PC-9 (cell line): ENCODE data around the gene PRR5. TPM values are rescaled to one million over a fixed set of nuclear protein-coding genes. Genes with fewer than 3 reads are reported as not detected.
A peak's percentile ranks its signal among the peaks of the same experiment; 100 is the strongest.

Source experiments
- BruUV-seq: library from RNA; stranded (reverse); fragments of 400-500 nt; replicated peaks from 2 replicates; lab custom pipeline; 2021; lab: Mats Ljungman, UMichigan
- CTCF ChIA-PET: fragments of 300-600 bp; sonication (Branson Sonifier 250); formaldehyde crosslinking; loops from one replicate; lab custom pipeline; 2022; ENCODE audit warnings: antibody characterized with exemption; lab: Charles Lee
- POLR2A ChIA-PET: fragments of 300-600 bp; sonication (Branson Sonifier 250); formaldehyde crosslinking; loops from one replicate; lab custom pipeline; 2022; ENCODE audit warnings: antibody characterized with exemption; ENCODE audit not compliant: unreplicated experiment; lab: Charles Lee
- DNase-seq, 2 experiments: peaks; one replicate each; pipeline versions ENCODE4 v3.0.0 to v3.0.0-alpha.2; 2015 to 2022; ENCODE audit warnings: mixed read lengths in 1 of 2
- H2AFZ ChIP-seq: fragments of 200-600 bp; sonication (generic); 2 replicates; pipeline ENCODE4 v1.8.1; 2017; ENCODE audit warnings: antibody characterized with exemption
- H3F3A ChIP-seq: fragments of 200-600 bp; sonication (generic); 2 replicates; pipeline ENCODE4 v1.8.1; 2017; ENCODE audit warnings: antibody characterized with exemption, mild to moderate bottlenecking, low read depth; ENCODE audit not compliant: insufficient read depth
- H3K27ac ChIP-seq: fragments of 200-600 bp; sonication (generic); 2 replicates; pipeline ENCODE4 v1.6.1; 2016; ENCODE audit warnings: mixed run types
- H3K27me3 ChIP-seq: fragments of 200-600 bp; sonication (generic); 2 replicates; pipeline ENCODE4 v1.6.1; 2016; ENCODE audit warnings: low read depth, mixed run types; ENCODE audit not compliant: insufficient read depth
- H3K36me3 ChIP-seq: fragments of 200-600 bp; sonication (generic); 2 replicates; pipeline ENCODE4 v1.6.1; 2016; ENCODE audit warnings: low read depth, mixed run types
- H3K4me1 ChIP-seq: fragments of 200-600 bp; sonication (generic); replicated peaks from 2 replicates; pipeline ENCODE4 v1.6.1; 2016; ENCODE audit warnings: mixed run types; ENCODE audit not compliant: insufficient read depth
- H3K4me2 ChIP-seq: fragments of 200-600 bp; sonication (generic); 2 replicates; pipeline ENCODE4 v1.6.1; 2017; ENCODE audit warnings: mixed run types
- H3K4me3 ChIP-seq: fragments of 200-600 bp; sonication (generic); 2 replicates; pipeline ENCODE4 v1.6.1; 2016; ENCODE audit warnings: mixed run types
- H3K79me2 ChIP-seq: fragments of 200-600 bp; sonication (generic); 2 replicates; pipeline ENCODE4 v1.6.1; 2017; ENCODE audit warnings: low read depth, mixed run types
- H3K9me2 ChIP-seq: fragments of 200-600 bp; sonication (generic); 2 replicates; pipeline ENCODE4 v1.8.1; 2017; ENCODE audit warnings: mild to moderate bottlenecking; ENCODE audit not compliant: insufficient read depth
- H3K9me3 ChIP-seq: fragments of 200-600 bp; sonication (generic); 2 replicates; pipeline ENCODE4 v1.8.1; 2016; ENCODE audit warnings: low read depth; ENCODE audit not compliant: insufficient read depth
- H4K20me1 ChIP-seq: fragments of 200-600 bp; sonication (generic); 2 replicates; pipeline ENCODE4 v1.8.1; 2017; ENCODE audit not compliant: insufficient read depth
- EZH2 ChIP-seq: fragments of 200-600 bp; sonication (generic); IDR thresholded peaks from 2 replicates; pipeline ENCODE4 v1.8.0; 2017; ENCODE audit warnings: antibody characterized with exemption, low read depth
- intact Hi-C: fragments of 100-400 bp; cut with micrococcal nuclease; formaldehyde crosslinking; loops from one replicate; pipeline ENCODE4 v1.10.0; 2022; ENCODE audit not compliant: unreplicated experiment
- total RNA-seq: library from RNA; stranded (reverse); gene quantifications from 2 replicates; pipeline ENCODE4 v1.2.3, GENCODE V29; 2021
- TF ChIP-seq, protein P1 (sequence below): fragments of 200-600 bp; sonication (generic); conservative IDR thresholded peaks from 2 replicates; pipeline ENCODE4 v1.6.1; 2017; ENCODE audit warnings: mixed run types, antibody characterized with exemption, mild to moderate bottlenecking, moderate library complexity

The PRR5 gene
- total RNA-seq, 1 experiment from 2014 or later, result 22.1 TPM

DNA sequence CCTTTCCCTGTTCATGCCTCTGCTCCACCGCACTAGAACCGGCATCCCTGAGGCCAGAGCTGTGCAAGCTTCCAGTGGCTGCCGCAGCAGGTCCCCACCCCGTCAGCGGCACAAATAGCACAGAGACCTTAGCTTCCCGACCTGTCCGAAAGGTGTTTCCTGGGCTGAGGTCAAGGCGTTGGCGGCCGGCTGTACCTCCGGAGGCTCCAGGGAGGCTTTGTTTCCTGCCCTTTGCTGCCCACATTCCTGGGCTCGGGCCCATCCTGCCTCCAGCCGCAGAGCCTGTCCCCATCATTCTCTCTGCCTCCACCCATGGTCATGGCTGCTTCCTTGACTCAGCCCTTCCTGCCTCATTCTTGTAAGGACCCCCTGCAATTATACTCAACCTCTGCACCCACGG, 81.6 kb downstream of the PRR5 start:
- TF ChIP-seq, protein P1, sequence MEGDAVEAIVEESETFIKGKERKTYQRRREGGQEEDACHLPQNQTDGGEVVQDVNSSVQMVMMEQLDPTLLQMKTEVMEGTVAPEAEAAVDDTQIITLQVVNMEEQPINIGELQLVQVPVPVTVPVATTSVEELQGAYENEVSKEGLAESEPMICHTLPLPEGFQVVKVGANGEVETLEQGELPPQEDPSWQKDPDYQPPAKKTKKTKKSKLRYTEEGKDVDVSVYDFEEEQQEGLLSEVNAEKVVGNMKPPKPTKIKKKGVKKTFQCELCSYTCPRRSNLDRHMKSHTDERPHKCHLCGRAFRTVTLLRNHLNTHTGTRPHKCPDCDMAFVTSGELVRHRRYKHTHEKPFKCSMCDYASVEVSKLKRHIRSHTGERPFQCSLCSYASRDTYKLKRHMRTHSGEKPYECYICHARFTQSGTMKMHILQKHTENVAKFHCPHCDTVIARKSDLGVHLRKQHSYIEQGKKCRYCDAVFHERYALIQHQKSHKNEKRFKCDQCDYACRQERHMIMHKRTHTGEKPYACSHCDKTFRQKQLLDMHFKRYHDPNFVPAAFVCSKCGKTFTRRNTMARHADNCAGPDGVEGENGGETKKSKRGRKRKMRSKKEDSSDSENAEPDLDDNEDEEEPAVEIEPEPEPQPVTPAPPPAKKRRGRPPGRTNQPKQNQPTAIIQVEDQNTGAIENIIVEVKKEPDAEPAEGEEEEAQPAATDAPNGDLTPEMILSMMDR, result no peak
- no peak for TF ChIP-seq EZH2
- intact Hi-C loops, result loop anchor here (5.0 kb wide), 1 partner anchor 46 kb away; no protein-coding TSS in a partner anchor
- Histone ChIP-seq H2AFZ (no peak overlapping the region), H3K27ac (no peak overlapping the region), H3K36me3 (peaks cover 7% of the 10 kb centered on the region; the same call in 1 of the 2 replicates), H3K4me1 (no peaks in the 10 kb centered on the region), H3K9me3 (no peaks in the 10 kb centered on the region), H3K4me2 (no peak overlapping the region), H3K79me2 (peaks cover 8% of the 10 kb centered on the region; the same call in 1 of the 2 replicates), H3F3A (peaks cover 3% of the 10 kb centered on the region; the same call in 1 of the 2 replicates), H3K9me2 (no peaks in the 10 kb centered on the region), H3K4me3 (no peak overlapping the region), H4K20me1 (peaks cover 48% of the 10 kb centered on the region), H3K27me3 (no peaks in the 10 kb centered on the region)
- BruUV-seq, result no TSS peak
- peak in 1 of 2 experiments; percentile 62 for DNase-seq
- ChIA-PET CTCF (interaction anchor here (0.6 to 0.7 kb wide), 2 partner anchors 14 to 21 kb away, joined by 3 to 8 read pairs; no protein-coding TSS in a partner anchor), POLR2A (no interaction called here)

DNA sequence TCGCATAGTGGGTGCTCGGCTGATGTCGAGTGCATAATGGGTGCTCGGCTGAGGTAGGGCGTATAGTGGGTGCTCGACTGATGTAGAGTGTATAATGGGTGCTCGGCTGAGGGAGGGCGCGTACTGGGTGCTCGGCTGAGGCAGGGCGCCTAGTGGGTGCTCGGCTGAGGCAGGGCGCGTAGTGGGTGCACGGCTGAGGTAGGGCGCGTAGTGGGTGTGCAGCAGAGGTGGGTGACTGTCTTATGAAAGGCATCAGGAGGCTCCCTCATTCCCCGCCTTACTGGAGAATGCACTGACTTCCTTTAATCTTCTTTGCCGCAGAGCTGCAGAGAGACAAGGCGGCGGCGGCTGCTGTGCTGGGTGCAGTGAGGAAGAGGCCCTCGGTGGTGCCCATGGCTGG, 84.1 kb downstream of the PRR5 start:
- Histone ChIP-seq H3K27ac (no peak overlapping the region), H3K79me2 (0 out of 2 replicates have a peak, but pooled peaks cover 4% of the 10 kb centered on the region), H3K27me3 (no peaks in the 10 kb centered on the region), H3K36me3 (peaks cover 7% of the 10 kb centered on the region; the same call in 1 of the 2 replicates), H2AFZ (no peak overlapping the region), H3K9me2 (no peaks in the 10 kb centered on the region), H3F3A (peaks cover 3% of the 10 kb centered on the region; the same call in 1 of the 2 replicates), H3K4me2 (no peak overlapping the region), H4K20me1 (peaks cover 39% of the 10 kb centered on the region), H3K4me3 (no peak overlapping the region), H3K4me1 (no peaks in the 10 kb centered on the region), H3K9me3 (no peaks in the 10 kb centered on the region)
- intact Hi-C loops, result no loop called here
- DNase-seq, result no peak
- ChIA-PET CTCF (no interaction called here), POLR2A (no interaction called here)
- TF ChIP-seq EZH2, result no peak
- TF ChIP-seq, protein P1, result no peak
- no TSS peak for BruUV-seq

DNA sequence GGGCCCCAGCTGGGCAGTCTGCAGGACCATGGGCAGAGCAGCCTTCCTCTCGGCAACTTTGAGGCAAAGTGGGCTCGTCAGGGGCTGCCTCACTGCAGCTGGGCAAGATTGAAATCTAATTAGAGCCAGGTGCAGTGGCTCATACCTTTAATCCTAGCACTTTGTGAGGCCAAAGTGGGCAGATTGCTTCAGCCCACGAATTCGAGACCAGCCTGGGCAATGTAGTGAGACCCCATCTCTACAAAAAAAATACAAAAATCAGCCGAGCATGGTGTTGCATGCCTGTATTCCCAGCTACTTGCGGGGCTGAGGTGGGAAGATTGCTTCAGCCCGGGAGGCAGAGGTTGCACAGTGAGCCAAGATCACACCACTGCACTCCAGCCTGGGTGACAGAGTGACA, 84.6 kb downstream of the PRR5 start:
- TF ChIP-seq EZH2, result no peak
- TF ChIP-seq, protein P1, result no peak
- H3F3A ChIP-seq, result peaks cover 3% of the 10 kb centered on the region; the same call in 1 of the 2 replicates
- H3K4me1 ChIP-seq, result no peaks in the 10 kb centered on the region
- BruUV-seq, result no TSS peak
- POLR2A ChIA-PET, result no interaction called here
- H3K36me3 ChIP-seq, result peaks cover 7% of the 10 kb centered on the region; the same call in 1 of the 2 replicates
- H3K4me3 ChIP-seq, result no peak overlapping the region
- no peaks in the 10 kb centered on the region for H3K9me3 ChIP-seq
- no peak overlapping the region for H3K27ac ChIP-seq
- 0 out of 2 replicates have a peak, but pooled peaks cover 4% of the 10 kb centered on the region for H3K79me2 ChIP-seq
- no peaks in the 10 kb centered on the region for H3K9me2 ChIP-seq
- H4K20me1 ChIP-seq, result peaks cover 40% of the 10 kb centered on the region
- CTCF ChIA-PET, result no interaction called here
- DNase-seq, result no peak
- H2AFZ ChIP-seq, result no peak overlapping the region
- intact Hi-C loops, result no loop called here
- no peaks in the 10 kb centered on the region for H3K27me3 ChIP-seq
- no peak overlapping the region for H3K4me2 ChIP-seq

Other genes starting within 250 kb of the PRR5 start
- gene RTL6, start 204.0 kb upstream of the PRR5 start, total RNA-seq, result 25.0 and 25.1 TPM in 2 replicates
- gene ARHGAP8, start 50.4 kb downstream of the PRR5 start, total RNA-seq, result 114 and 130 TPM in 2 replicates